HG02840 (cell line): ENCODE measurements around the gene IFNAR1.
"Not testable (repeated sequence)": the region's sequence is repeated elsewhere in the genome, so short reads cannot be mapped to it uniquely, and the experiment has no call there.

Source experiments
- ATAC-seq: cut with Tn5 transposase; IDR thresholded peaks from one replicate; pipeline ENCODE4 v1.9.1; 2021; ENCODE audit warnings: mild to moderate bottlenecking, moderate library complexity, moderate number of reproducible peaks; ENCODE audit not compliant: unreplicated experiment, low FRiP score

IFNAR1 gene

GRCh38 chr21:33373451-33373850 lies 48.7 kb downstream of the IFNAR1 start:
- no peak for ATAC-seq

GRCh38 chr21:33374080-33374449 lies 49.3 kb downstream of the IFNAR1 start:
- ATAC-seq: no peak

DNA sequence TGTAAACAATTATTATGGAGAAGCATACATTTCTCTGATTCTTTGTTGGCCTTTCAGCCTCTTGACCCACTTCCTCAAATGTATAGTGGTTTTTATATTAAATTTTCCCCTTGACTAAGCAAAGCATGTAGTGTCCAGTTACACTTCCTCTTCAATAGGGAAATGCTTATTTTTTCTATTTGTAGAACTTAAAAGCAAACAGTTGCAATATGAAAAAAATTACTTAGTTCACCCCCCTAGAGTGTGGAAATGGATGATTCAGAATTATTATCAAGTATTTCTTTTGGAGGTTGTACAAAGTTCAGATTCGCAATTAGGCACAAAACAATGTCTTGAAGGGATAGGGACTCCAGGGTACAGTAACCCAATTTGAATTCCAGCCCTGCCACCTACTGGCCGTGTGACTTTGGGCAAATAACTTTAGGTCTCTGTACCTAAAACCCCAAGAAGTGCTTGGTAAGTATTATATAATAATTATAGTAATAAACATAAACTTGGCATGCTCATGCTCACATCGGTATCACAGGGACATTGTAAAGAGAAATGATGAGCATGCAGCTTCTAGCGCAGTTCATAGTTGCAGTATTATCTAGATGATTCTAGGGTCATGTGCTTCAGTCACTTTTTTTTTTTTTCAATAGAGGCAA lies 49.8 kb downstream of the IFNAR1 start:
- ATAC-seq: no peak

DNA sequence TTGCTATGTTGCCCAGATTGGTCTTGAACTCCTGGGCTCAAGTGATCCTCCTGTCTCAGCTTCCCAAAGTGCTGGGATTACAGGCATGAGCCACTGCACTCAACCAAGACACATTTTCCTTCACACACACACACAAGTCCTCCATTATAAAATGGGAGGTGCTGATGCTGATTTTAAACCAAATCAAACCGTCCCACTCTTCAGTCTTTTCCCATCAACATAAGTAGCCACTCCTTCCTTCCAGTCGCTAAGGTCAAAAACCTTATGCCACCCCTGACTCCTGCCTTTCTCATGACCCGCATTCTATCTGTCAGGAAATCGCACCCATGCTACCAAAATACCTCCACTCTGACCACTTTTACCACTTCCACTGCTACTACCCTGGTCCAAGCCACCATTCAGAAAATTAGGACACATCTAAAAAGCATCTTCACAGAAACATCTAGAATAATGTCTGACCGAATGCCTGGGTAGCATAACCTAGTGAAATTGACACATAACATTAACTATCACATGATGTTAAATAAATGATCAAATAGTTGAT lies 50.4 kb downstream of the IFNAR1 start:
- no peak for ATAC-seq

- no peak for ATAC-seq
These were observed 52.6 kb downstream of the IFNAR1 start for GRCh38 chr21:33377221-33377920.

DNA sequence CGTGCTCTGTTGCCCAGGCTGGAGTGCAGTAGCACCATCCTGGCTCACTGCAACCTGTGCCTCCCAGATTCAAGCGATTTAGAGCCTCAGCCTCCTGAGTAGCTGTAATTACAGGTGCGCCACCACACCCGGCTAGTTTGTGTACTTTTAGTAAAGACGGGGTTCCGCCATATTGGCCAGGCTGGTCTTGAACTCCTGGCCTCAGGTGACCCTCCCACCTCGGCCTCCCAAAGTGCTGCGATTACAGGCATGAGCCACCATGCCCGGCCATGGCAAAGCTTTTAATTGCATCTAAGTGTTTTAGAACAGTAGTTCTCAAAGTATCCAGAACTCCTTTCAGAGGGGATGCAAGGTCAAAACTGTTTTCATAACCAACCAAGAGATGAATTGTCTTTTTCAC lies 53.3 kb downstream of the IFNAR1 start:
- no peak for ATAC-seq

DNA sequence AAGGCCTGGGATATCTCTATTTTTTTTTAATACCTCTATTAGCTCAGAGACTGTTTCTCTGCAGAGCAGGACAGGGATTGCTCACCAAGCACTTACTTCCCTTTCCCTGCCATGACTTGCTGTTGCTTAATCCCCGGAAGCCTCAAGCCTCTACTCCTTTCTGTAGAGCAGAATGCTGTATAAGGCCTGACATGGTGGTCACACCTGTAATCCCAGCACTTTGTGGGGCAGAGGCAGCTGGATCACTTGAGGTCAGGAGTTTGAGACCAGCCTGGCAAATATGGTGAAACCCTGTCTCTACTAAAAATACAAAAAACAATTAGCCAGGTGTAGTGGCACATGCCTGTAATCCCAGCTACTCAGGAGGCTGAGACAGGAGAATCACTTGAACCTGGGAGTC lies 55.2 kb downstream of the IFNAR1 start:
- ATAC-seq: not testable (repeated sequence)

- no peak for ATAC-seq
These were observed 55.8 kb downstream of the IFNAR1 start for GRCh38 chr21:33380483-33380998.

- not testable (repeated sequence) for ATAC-seq
These were observed 56.6 kb downstream of the IFNAR1 start for GRCh38 chr21:33381381-33381780.

GRCh38 chr21:33383056-33383888 lies 58.5 kb downstream of the IFNAR1 start:
- peak; percentile 74 for ATAC-seq

DNA sequence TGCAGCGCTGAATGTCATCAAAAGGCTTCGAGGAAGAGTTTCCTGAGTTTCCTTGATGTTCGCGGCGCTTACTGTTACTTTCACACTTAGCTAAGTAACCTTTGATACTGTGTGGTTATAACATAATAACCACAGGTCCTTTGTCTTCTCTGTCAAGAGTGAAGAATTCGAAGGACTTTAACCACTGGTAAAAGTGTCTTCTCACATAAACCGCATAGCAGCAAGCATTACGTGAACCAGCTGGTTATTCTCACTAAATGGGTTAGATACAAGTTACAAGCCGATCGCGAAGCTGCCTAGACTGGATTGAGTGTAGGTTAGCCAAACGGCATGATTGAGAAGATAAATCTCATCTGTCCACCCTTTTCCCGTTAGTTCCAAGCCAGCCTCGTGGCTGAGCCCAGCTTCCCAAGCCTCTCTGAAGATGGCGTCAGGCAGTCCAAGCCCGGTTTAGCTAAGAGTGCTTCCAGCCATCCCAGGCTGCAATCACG lies 60.1 kb downstream of the IFNAR1 start:
- ATAC-seq: no peak

DNA sequence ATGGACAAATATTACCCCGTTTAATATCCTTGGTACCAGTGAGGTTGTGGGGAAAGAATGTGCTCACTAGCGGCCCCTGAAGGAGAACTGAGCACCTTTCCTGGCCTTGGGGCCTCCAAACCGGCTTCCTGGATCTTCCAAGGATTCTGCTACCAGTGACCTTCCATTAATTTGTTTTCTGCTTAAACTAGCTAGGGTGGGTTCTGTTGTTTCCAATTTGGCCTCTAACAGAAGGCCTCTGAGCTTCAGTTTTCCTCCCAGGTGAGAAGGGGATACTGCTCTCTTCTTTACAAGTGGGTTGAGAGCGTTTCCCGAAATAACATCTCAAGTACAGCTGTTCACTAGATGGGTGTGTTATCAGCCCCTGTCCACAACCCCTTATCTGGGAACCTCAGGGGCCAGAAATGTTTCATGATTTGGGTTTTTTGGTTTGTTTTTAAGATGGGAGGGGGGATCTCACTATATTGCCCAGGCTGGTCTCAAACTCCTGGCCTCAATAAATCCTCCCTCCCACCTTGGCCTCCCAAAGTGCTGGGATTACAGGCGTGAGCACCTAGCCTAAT lies 61.5 kb downstream of the IFNAR1 start:
- ATAC-seq: no peak

GRCh38 chr21:33387294-33387693 lies 62.5 kb downstream of the IFNAR1 start:
- no peak for ATAC-seq

DNA sequence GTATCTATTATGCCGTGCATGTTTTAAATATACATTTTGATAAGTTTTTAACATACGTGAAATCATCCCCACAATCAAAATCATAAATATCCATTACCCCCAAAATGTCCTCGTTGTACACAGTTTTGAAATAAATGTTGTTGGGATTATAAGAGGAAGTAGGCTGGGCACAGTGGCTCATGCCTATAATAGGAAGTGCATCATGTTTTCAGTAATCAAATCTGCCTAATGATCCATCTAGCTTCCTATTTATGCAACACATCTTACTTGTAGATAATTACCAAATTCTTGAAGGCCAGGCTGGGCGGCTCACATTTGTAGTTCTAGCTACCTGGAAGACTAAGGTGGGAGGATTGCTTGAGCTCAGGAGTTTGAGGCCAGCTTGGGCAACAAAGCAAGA lies 63.4 kb downstream of the IFNAR1 start:
- no peak for ATAC-seq

DNA sequence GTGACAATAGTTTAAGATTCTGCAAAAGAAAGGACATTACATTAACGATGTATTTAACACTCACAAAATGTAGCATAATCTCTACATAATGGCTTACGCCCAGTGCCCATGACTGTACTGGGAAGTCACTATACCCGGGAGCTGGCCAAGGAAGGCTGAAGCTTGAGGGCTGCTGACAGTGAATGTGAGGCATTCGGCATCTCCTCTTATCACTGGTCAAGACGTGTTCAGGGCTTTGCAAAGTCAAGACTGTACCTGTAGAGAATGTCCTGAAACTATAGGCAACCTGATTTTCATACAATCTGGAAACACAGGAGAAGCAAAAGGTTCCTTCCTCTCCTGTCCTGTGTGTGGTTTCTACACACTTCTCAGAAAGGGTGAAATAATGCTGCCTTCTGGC lies 65.7 kb downstream of the IFNAR1 start:
- ATAC-seq: no peak

DNA sequence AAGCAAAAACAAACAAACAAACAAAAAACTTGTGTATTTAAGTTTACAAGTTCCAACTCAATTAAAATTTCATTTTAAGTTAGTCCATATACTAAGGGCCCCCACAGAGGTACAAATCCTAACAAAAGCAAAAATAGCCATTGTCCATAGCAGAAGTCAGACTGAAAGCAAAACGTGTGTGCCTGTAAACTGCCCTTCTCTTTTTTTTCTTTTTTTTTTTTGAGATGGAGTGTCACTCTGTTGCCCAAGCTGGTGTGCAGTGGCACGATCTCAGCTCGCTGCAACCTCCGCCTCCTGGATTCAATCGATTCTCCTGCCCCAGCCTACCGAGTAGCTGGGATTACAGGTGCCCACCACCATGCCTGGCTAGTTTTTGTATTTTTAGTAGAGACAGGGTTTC lies 66.9 kb downstream of the IFNAR1 start:
- ATAC-seq: no peak

GRCh38 chr21:33392284-33392985 lies 67.7 kb downstream of the IFNAR1 start:
- ATAC-seq: no peak

GRCh38 chr21:33393348-33393747 lies 68.6 kb downstream of the IFNAR1 start:
- ATAC-seq: no peak

DNA sequence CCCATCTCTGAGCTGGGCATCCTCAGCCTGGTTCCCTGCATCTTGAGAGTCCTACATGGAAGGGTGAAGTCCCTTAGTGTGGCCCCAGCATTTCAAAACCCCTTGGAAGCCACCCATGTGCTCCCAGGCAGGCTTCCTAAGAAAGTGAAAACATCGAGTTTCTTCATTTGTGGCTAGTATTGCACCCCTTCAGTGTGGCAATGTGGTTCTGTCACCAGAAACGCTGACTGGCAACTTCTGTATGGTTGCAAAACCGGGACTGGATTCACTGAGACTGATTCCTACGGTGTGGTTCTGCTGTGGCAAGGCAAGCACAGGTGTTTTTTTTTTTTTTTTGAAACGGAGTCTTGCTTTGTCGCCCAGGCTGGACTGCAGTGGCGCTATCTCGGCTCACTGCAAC lies 69.5 kb downstream of the IFNAR1 start:
- ATAC-seq: no peak

- no peak for ATAC-seq
These were observed 71.1 kb downstream of the IFNAR1 start for GRCh38 chr21:33395891-33396331.
